Vagina (tissue), 2 donors: ENCODE measurements around the gene SYT1.

Source experiments
- POLR2A ChIP-seq, 2 donors: fragments of 450-650 bp; IDR thresholded peaks; one replicate each; pipeline ENCODE4 v1.6.1; 2017; ENCODE audit warnings: antibody characterized with exemption in 2 of 2, mild to moderate bottlenecking in 2 of 2, moderate library complexity in 2 of 2
- POLR2AphosphoS5 ChIP-seq, 2 donors: sonication (generic); formaldehyde crosslinking; IDR thresholded peaks; one replicate each; pipeline ENCODE4 v1.9.0; 2017; ENCODE audit warnings: antibody characterized with exemption in 2 of 2, mild to moderate bottlenecking in 2 of 2, low read depth in 1 of 2; ENCODE audit not compliant: insufficient read depth in 1 of 2
- TF ChIP-seq, protein P1 (sequence below), 3 experiments: fragments of 450-650 bp in 2 of 3; fragments of 200-600 bp in 1 of 3; sonication (generic) in 1 of 3; IDR thresholded peaks; one replicate each; pipeline ENCODE4 v1.5.1; 2017 to 2019; ENCODE audit warnings: antibody characterized with exemption in 3 of 3, mild to moderate bottlenecking in 2 of 3, moderate library complexity in 2 of 3

DNA sequence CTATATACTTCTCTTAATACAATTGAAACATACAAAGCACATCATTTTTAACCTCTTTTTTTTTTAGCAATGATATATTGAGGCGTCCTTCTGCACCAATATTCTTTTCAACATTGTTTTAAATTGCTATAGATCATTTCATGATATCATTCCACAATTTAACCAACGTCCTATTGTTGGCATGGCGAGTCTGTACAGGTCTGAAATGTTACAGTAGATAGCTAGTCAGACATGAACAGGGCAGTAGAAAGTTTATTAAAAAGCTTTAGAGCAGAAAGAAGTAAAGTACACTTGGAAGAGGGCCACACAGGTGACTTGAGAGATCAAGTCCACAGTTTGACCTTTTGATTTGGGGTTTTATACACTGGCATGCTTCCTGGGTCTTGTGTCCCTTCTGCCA is 547.2 kb downstream of the SYT1 start:
- TF ChIP-seq, protein P1, sequence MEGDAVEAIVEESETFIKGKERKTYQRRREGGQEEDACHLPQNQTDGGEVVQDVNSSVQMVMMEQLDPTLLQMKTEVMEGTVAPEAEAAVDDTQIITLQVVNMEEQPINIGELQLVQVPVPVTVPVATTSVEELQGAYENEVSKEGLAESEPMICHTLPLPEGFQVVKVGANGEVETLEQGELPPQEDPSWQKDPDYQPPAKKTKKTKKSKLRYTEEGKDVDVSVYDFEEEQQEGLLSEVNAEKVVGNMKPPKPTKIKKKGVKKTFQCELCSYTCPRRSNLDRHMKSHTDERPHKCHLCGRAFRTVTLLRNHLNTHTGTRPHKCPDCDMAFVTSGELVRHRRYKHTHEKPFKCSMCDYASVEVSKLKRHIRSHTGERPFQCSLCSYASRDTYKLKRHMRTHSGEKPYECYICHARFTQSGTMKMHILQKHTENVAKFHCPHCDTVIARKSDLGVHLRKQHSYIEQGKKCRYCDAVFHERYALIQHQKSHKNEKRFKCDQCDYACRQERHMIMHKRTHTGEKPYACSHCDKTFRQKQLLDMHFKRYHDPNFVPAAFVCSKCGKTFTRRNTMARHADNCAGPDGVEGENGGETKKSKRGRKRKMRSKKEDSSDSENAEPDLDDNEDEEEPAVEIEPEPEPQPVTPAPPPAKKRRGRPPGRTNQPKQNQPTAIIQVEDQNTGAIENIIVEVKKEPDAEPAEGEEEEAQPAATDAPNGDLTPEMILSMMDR (IDR thresholded peaks at IDR 0.05), result no peak
- TF ChIP-seq POLR2AphosphoS5 (IDR thresholded peaks at IDR 0.05; ENCODE audit: insufficient read depth in 1 of 2, low read depth in 1 of 2) (no peak), POLR2A (IDR thresholded peaks at IDR 0.05) (no peak)
